H1 (cell line): ENCODE results near the gene COQ8B. TPM values are rescaled to one million over a fixed set of nuclear protein-coding genes. Genes with fewer than 3 reads are reported as not detected.

Source experiments
- CTCF ChIA-PET: fragments of 300-600 bp; sonication (Branson Sonifier 250); formaldehyde crosslinking; loops from one replicate; lab custom pipeline; 2021; ENCODE audit not compliant: partially characterized antibody; lab: Charles Lee
- POLR2A ChIA-PET: fragments of 300-600 bp; sonication (Branson Sonifier 250); formaldehyde crosslinking; loops from one replicate; lab custom pipeline; 2021; ENCODE audit warnings: inconsistent platforms; ENCODE audit not compliant: partially characterized antibody; lab: Charles Lee
- DNase-seq, 2 experiments: peaks; one replicate each; pipeline versions ENCODE4 v3.0.0 to v3.0.0-alpha.2; 2010 to 2022; ENCODE audit warnings: low spot score in 2 of 2, low read depth in 1 of 2, mixed read lengths in 1 of 2
- FAIRE-seq: peaks from 2 replicates; lab custom pipeline; 2011; peaks lifted over from hg19 to GRCh38; lab: Jason Lieb, UNC
- H2AFZ ChIP-seq: 2 replicates; pipeline ENCODE4 v1.8.1; 2012; ENCODE audit warnings: low read length, inconsistent platforms
- H2AK5ac ChIP-seq: 2 replicates; pipeline ENCODE4 v1.6.1; 2013; ENCODE audit warnings: low read depth, low read length
- H2BK120ac ChIP-seq: replicated peaks from 2 replicates; pipeline ENCODE3; 2013; ENCODE audit warnings: low read depth, low read length, inconsistent platforms
- H2BK12ac ChIP-seq: 2 replicates; pipeline ENCODE4 v1.6.1; 2013; ENCODE audit warnings: low read depth, low read length
- H2BK15ac ChIP-seq: 2 replicates; pipeline ENCODE4 v1.6.1; 2013; ENCODE audit warnings: low read length
- H2BK20ac ChIP-seq: 2 replicates; pipeline ENCODE4 v1.6.1; 2013; ENCODE audit warnings: low read length
- H2BK5ac ChIP-seq: 2 replicates; pipeline ENCODE4 v1.6.1; 2013; ENCODE audit warnings: low read depth, low read length
- H3K14ac ChIP-seq: 2 replicates; pipeline ENCODE4 v1.6.1; 2013; ENCODE audit warnings: inconsistent platforms; ENCODE audit not compliant: insufficient read length
- H3K18ac ChIP-seq: 2 replicates; pipeline ENCODE4 v1.6.1; 2013; ENCODE audit warnings: low read length; ENCODE audit errors: extremely low read depth
- H3K23ac ChIP-seq: 2 replicates; pipeline ENCODE4 v1.6.1; 2013; ENCODE audit warnings: inconsistent platforms; ENCODE audit not compliant: insufficient read length
- H3K23me2 ChIP-seq: 2 replicates; pipeline ENCODE4 v1.6.1; 2013; ENCODE audit warnings: low read depth, low read length
- H3K27ac ChIP-seq: 2 replicates; pipeline ENCODE4 v1.6.1; 2011; ENCODE audit warnings: low read depth, low read length, inconsistent platforms
- H3K27me3 ChIP-seq, 4 experiments: replicated peaks in 1 of 4; 1 replicate in 1 of 4; 2 replicates in 3 of 4; pipeline versions ENCODE4 v1.6.1 to v1.8.1; 2011 to 2013; ENCODE audit warnings: low read length in 3 of 4, mild to moderate bottlenecking in 3 of 4, inconsistent platforms in 2 of 4, mixed read lengths in 2 of 4, moderate library complexity in 1 of 4; ENCODE audit not compliant: control insufficient read depth in 3 of 4, insufficient read depth in 3 of 4; ENCODE audit errors: extremely low read depth in 1 of 4
- H3K36me3 ChIP-seq, 4 experiments: 2 replicates each; pipeline versions ENCODE4 v1.6.1 to v1.8.1; 2011 to 2013; ENCODE audit warnings: mild to moderate bottlenecking in 4 of 4, low read length in 3 of 4, moderate library complexity in 2 of 4, control low read depth in 1 of 4, inconsistent platforms in 1 of 4; ENCODE audit not compliant: insufficient read depth in 4 of 4, control insufficient read depth in 2 of 4
- H3K4ac ChIP-seq: replicated peaks from 2 replicates; pipeline ENCODE3; 2013; ENCODE audit warnings: low read length, low read depth, mixed read lengths, inconsistent platforms; ENCODE audit not compliant: insufficient read length
- H3K4me1 ChIP-seq, 4 experiments: replicated peaks in 1 of 4; 1 replicate in 1 of 4; 2 replicates in 3 of 4; pipeline versions ENCODE4 v1.6.1 to v1.8.1; 2011 to 2013; ENCODE audit warnings: low read length in 3 of 4, inconsistent platforms in 2 of 4, mixed read lengths in 1 of 4; ENCODE audit not compliant: insufficient read depth in 4 of 4, control insufficient read depth in 3 of 4
- H3K4me2 ChIP-seq, 2 experiments: 2 replicates each; pipeline versions ENCODE4 v1.6.1 to v1.8.1; 2011 to 2013; ENCODE audit warnings: low read depth in 2 of 2, low read length in 2 of 2, control low read depth in 1 of 2, inconsistent platforms in 1 of 2, mild to moderate bottlenecking in 1 of 2; ENCODE audit not compliant: insufficient read depth in 1 of 2
- H3K4me3 ChIP-seq, 4 experiments: fragments of 200-600, 300-600 bp in 1 of 4; sonication (generic), shearing (Covaris generic), sonication (Bioruptor Twin) in 1 of 4; 2 replicates each; pipeline versions ENCODE4 v1.5.1 to v1.8.1; 2011 to 2016; ENCODE audit warnings: low read length in 4 of 4, low read depth in 3 of 4, control low read depth in 2 of 4, inconsistent platforms in 2 of 4, mild to moderate bottlenecking in 2 of 4, mixed read lengths in 1 of 4, moderate library complexity in 1 of 4; ENCODE audit not compliant: insufficient read depth in 2 of 4; ENCODE audit errors: extremely low read depth in 1 of 4
- H3K56ac ChIP-seq: replicated peaks from 2 replicates; pipeline ENCODE3; 2013; ENCODE audit warnings: low read depth, mild to moderate bottlenecking, mixed read lengths, low read length, inconsistent platforms; ENCODE audit not compliant: insufficient read length
- H3K79me1 ChIP-seq: 2 replicates; pipeline ENCODE4 v1.6.1; 2013; ENCODE audit warnings: low read depth, low read length, control low read depth
- H3K79me2 ChIP-seq, 2 experiments: 2 replicates each; pipeline versions ENCODE4 v1.6.1 to v1.8.1; 2012 to 2013; ENCODE audit warnings: low read length in 2 of 2, mild to moderate bottlenecking in 2 of 2, inconsistent platforms in 1 of 2; ENCODE audit not compliant: insufficient read depth in 2 of 2, control insufficient read depth in 1 of 2
- H3K9ac ChIP-seq, 4 experiments: replicated peaks in 1 of 4; 1 replicate in 1 of 4; 2 replicates in 3 of 4; pipeline versions ENCODE4 v1.6.1 to v1.8.1; 2011 to 2013; ENCODE audit warnings: low read depth in 3 of 4, low read length in 3 of 4, control low read depth in 2 of 4, mild to moderate bottlenecking in 2 of 4, moderate library complexity in 2 of 4, inconsistent platforms in 1 of 4; ENCODE audit errors: extremely low read depth in 1 of 4
- H3K9me3 ChIP-seq, 2 experiments: 2 replicates each; pipeline versions ENCODE4 v1.6.1 to v1.8.1; 2012 to 2013; ENCODE audit warnings: mild to moderate bottlenecking in 2 of 2, moderate library complexity in 2 of 2, control low read depth in 1 of 2, inconsistent platforms in 1 of 2, low read depth in 1 of 2, low read length in 1 of 2, mixed read lengths in 1 of 2; ENCODE audit not compliant: insufficient read depth in 2 of 2
- H4K20me1 ChIP-seq, 2 experiments: replicated peaks in 1 of 2; 2 replicates each; pipeline versions ENCODE3 to v1.8.1; 2011 to 2013; ENCODE audit warnings: inconsistent platforms in 2 of 2, low read length in 2 of 2, mild to moderate bottlenecking in 1 of 2; ENCODE audit not compliant: insufficient read depth in 2 of 2, control insufficient read depth in 1 of 2
- H4K5ac ChIP-seq: 2 replicates; pipeline ENCODE4 v1.6.1; 2013; ENCODE audit warnings: low read length, low read depth, mixed read lengths, inconsistent platforms; ENCODE audit not compliant: insufficient read length
- H4K8ac ChIP-seq: 2 replicates; pipeline ENCODE4 v1.8.0; 2013; ENCODE audit warnings: mild to moderate bottlenecking, moderate library complexity, low read length, inconsistent platforms; ENCODE audit not compliant: insufficient read depth; ENCODE audit errors: extremely low read depth
- H4K91ac ChIP-seq: replicated peaks from 2 replicates; pipeline ENCODE3; 2013; ENCODE audit warnings: low read length, mixed read lengths, inconsistent platforms; ENCODE audit not compliant: insufficient read length
- ASH2L ChIP-seq: fragments of 200-600, 300-600 bp; sonication (generic); IDR thresholded peaks from one replicate; pipeline ENCODE4 v1.7.1; 2017; ENCODE audit warnings: low read length
- BACH1 ChIP-seq: IDR thresholded peaks from 2 replicates; pipeline ENCODE4 v1.6.1; 2012; ENCODE audit warnings: low read length, improper control_type of control experiment
- CEBPB ChIP-seq: IDR thresholded peaks from 2 replicates; pipeline ENCODE4 v1.6.1; 2012; ENCODE audit warnings: low read depth, low read length
- FOSL1 ChIP-seq: IDR thresholded peaks from 2 replicates; pipeline ENCODE4 v1.6.1; 2011; ENCODE audit warnings: mild to moderate bottlenecking, low read depth, low read length, moderate library complexity; ENCODE audit not compliant: insufficient read depth
- GABPA ChIP-seq: IDR thresholded peaks from 2 replicates; pipeline ENCODE4 v1.6.1; 2011; ENCODE audit warnings: mild to moderate bottlenecking, low read length, moderate library complexity, borderline replicate concordance; ENCODE audit not compliant: insufficient read depth
- HDAC6 ChIP-seq: IDR thresholded peaks from one replicate; pipeline ENCODE4 v1.7.1; 2012; ENCODE audit warnings: low read depth, mild to moderate bottlenecking, inconsistent platforms, low read length, moderate library complexity
- POLR2AphosphoS5 ChIP-seq: IDR thresholded peaks from 2 replicates; pipeline ENCODE4 v1.6.1; 2011; ENCODE audit warnings: low read depth, low read length
- POU5F1 ChIP-seq: IDR thresholded peaks from 2 replicates; pipeline ENCODE4 v1.6.1; 2011; ENCODE audit warnings: low read depth, mild to moderate bottlenecking, low read length, moderate library complexity
- RBBP5 ChIP-seq: IDR thresholded peaks from 2 replicates; pipeline ENCODE4 v1.7.1; 2012; ENCODE audit warnings: low read depth, mild to moderate bottlenecking, inconsistent platforms, low read length, moderate library complexity, borderline replicate concordance
- RFX5 ChIP-seq: IDR thresholded peaks from 2 replicates; pipeline ENCODE4 v1.6.1; 2011; ENCODE audit warnings: low read depth, low read length, improper control_type of control experiment, borderline replicate concordance
- RXRA ChIP-seq: IDR thresholded peaks from 2 replicates; pipeline ENCODE4 v1.6.1; 2011; ENCODE audit warnings: low read depth, mild to moderate bottlenecking, low read length, moderate library complexity; ENCODE audit not compliant: insufficient read depth
- SIX5 ChIP-seq: IDR thresholded peaks from 2 replicates; pipeline ENCODE4 v1.6.1; 2011; ENCODE audit warnings: mild to moderate bottlenecking, low read depth, low read length
- SP1 ChIP-seq: IDR thresholded peaks from 2 replicates; pipeline ENCODE4 v1.6.1; 2011; ENCODE audit warnings: low read depth, low read length
- SP4 ChIP-seq: IDR thresholded peaks from 2 replicates; pipeline ENCODE4 v1.6.1; 2012; ENCODE audit warnings: low read length, inconsistent platforms
- TBP ChIP-seq: IDR thresholded peaks from 2 replicates; pipeline ENCODE4 v1.6.1; 2011; ENCODE audit warnings: low read depth, low read length, improper control_type of control experiment
- WGBS, 2 experiments: shearing (Covaris generic) in 1 of 2; methylation state at CpG; one replicate each; pipeline versions ENCODE4 v1.1.6 to v1.1.7; 2013 to 2015; ENCODE audit warnings: low lambda C conversion rate in 2 of 2, mixed read lengths in 2 of 2, inconsistent platforms in 1 of 2, low coverage in 1 of 2, missing lambda C conversion rate in 1 of 2; ENCODE audit not compliant: insufficient replicate concordance in 2 of 2, insufficient coverage in 1 of 2, insufficient read length in 1 of 2; ENCODE audit errors: extremely low coverage in 1 of 2, missing lambda C conversion rate in 1 of 2; 5-methylcytosine and 5-hydroxymethylcytosine counted together
- polyA plus RNA-seq, 7 experiments: library from polyadenylated mRNA; depleted of rRNA in 3 of 7; stranded (reverse) in 5 of 7; unstranded in 2 of 7; fragments of >200 nt in 5 of 7; fragments of 200-250 nt in 2 of 7; gene quantifications; 1 replicate in 5 of 7; 2 replicates in 1 of 7; 4 replicates in 1 of 7; pipeline versions ENCODE4 v1.2.1 to v1.2.3, GENCODE V29; 2011 to 2013; ENCODE audit warnings: missing spikeins in 2 of 7, mixed read lengths in 2 of 7
- total RNA-seq: library from RNA; stranded (reverse); fragmentation: NEBNext Ultra II Directional; extraction: Animal tissue kit (Norgen Biotek cat#: 25700); gene quantifications from 2 replicates; pipeline ENCODE4 v1.2.1, GENCODE V29; 2021

COQ8B gene
- total and polyA plus RNA-seq, 2 of the 8 experiments (the other 6 are each of a cell fraction or from before 2014, with no cell fraction given): 41.7 to 46.1 TPM

DNA sequence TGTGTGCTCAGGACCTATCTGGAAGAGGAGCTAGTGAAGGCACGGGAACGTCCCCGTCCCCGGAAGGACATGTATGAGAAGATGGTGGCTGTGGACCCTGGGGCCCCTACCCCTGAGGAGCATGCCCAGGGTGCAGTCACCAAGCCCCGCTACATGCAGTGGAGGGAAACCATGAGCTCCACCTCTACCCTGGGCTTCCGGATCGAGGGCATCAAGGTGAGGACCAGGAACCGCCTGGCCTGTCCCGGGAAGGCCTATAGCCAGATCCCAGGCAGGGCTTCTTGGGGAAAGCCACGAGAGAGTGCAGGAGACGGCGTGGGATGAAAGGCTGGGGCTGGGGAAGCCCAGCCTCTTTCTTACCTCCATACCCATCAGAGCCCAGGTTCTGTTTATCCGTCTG lies 16.5 kb upstream of the COQ8B start:
- Histone ChIP-seq H3K4ac (no peak overlapping the region), H4K91ac (no peak overlapping the region), H3K27ac (no peak overlapping the region), H2BK5ac (no peak overlapping the region), H2BK120ac (no peak overlapping the region), H4K8ac (no peak overlapping the region), H3K27me3 (no peaks in the 10 kb centered on the region), H2AFZ (no peak overlapping the region), H3K14ac (no peak overlapping the region), H3K23me2 (no peaks in the 10 kb centered on the region), H3K79me1 (no peaks in the 10 kb centered on the region; the same call in 1 of the 2 replicates), H3K56ac (no peak overlapping the region), H3K9ac (no peak overlapping the region), H2BK15ac (no peak overlapping the region), H3K4me2 (no peak overlapping the region), H3K36me3 (peaks cover 4 to 31% (median 22%) of the 10 kb centered on the region in 4 experiments; a peak in 6 of 8 replicates), H4K20me1 (peaks cover 0 to 2% of the 10 kb centered on the region in 2 experiments), H3K23ac (no peak overlapping the region), H3K9me3 (no peaks in the 10 kb centered on the region), H2BK20ac (no peak overlapping the region), H2AK5ac (no peak overlapping the region), H3K4me3 (no peak overlapping the region), H3K79me2 (no peaks in the 10 kb centered on the region), H4K5ac (no peak overlapping the region), H3K4me1 (no peaks in the 10 kb centered on the region; a peak in 1 of 7 replicates), H2BK12ac (no peak overlapping the region), H3K18ac (no peak overlapping the region)
- ChIA-PET CTCF (interaction anchor here (1.0 to 2.3 kb wide), 4 partner anchors 10 to 87 kb away, joined by 3 to 10 read pairs (median 4); partner anchors contain the start of genes COQ8B and ITPKC), POLR2A (interaction anchor here (1.0 to 3.0 kb wide), 6 partner anchors 10 to 91 kb away, joined by 3 to 10 read pairs (median 6); partner anchors contain the start of genes ACTMAP, COQ8B and ITPKC)
- 96% methylated on average over 12 of the region's 13 CpGs; no CpG with 5 or more reads in 1 of the 2 experiments for WGBS, 2 experiments
- DNase-seq: no peak
- FAIRE-seq: no peak
- no peak for TF ChIP-seq FOSL1
- TF ChIP-seq POLR2AphosphoS5: no peak
- no peak for TF ChIP-seq RFX5
- no peak for TF ChIP-seq HDAC6
- no peak for TF ChIP-seq RBBP5
- TF ChIP-seq SP4: no peak
- TF ChIP-seq BACH1: no peak
- no peak for TF ChIP-seq CEBPB
- no peak for TF ChIP-seq SIX5
- no peak for TF ChIP-seq SP1
- no peak for TF ChIP-seq POU5F1
- no peak for TF ChIP-seq ASH2L
- TF ChIP-seq GABPA: no peak
- no peak for TF ChIP-seq TBP
- TF ChIP-seq RXRA: no peak
